SK-N-MC (cell line): ENCODE results near the gene KCNAB1.

Source experiments
- EZH2 ChIP-seq: fragments of 200-600 bp; sonication (generic); IDR thresholded peaks from one replicate; pipeline ENCODE4 v1.6.1; 2017; ENCODE audit warnings: antibody characterized with exemption
- POLR2AphosphoS5 ChIP-seq: IDR thresholded peaks from 2 replicates; pipeline ENCODE4 v1.6.1; 2012; ENCODE audit warnings: mild to moderate bottlenecking, low read depth, low read length, borderline replicate concordance

DNA sequence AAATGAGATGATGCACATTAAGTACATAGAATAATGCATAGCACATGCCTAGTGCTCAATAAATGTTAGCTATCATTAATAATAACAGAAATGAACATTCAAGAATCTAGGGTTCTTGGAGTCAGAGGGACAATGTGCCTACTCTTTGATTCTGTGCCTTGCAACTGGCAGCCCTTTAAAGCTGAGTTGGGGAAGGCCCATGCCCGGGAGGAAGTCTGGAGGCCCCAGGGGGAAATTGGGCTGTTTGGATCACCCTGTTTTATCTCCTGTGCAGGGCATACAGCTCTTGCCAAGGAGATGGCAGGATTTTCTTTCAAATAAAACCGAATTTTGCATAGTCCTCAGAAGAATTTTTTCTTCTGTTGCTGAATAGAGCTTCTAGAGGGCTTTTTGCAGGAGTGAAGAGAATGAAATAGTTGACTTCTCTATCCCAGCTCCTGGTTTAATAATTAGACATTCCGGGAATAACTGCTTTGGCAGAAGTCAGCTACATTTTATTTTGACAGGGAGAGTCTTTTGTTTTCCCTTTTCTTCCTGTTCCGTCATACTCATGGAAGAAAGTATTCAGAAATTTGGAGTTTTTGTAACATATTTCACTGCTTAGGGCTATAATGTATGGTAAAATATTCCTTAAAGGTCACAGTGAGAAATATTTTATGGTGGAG, 18.0 kb upstream of the KCNAB1 start:
- TF ChIP-seq POLR2AphosphoS5 (no peak), EZH2 (no peak)
